HFFc6 (cell line): ENCODE data around the gene CIRBP. TPM values are rescaled to one million over a fixed set of nuclear protein-coding genes. Genes with fewer than 3 reads are reported as not detected.

Experiments used
- DNase-seq: peaks from one replicate; pipeline ENCODE4 v3.0.0-alpha.2; 2018
- H3K27ac Mint-ChIP-seq: 2 replicates; pipeline ENCODE4 v1.8.0; 2020; ENCODE audit warnings: mild to moderate bottlenecking, mixed read lengths
- H3K27me3 Mint-ChIP-seq: 2 replicates; pipeline ENCODE4 v1.8.0; 2021; ENCODE audit warnings: mild to moderate bottlenecking, moderate library complexity, mixed read lengths; ENCODE audit not compliant: insufficient read depth
- H3K36me3 Mint-ChIP-seq: 2 replicates; pipeline ENCODE4 v1.8.0; 2021; ENCODE audit warnings: low read depth, mixed read lengths
- H3K4me1 Mint-ChIP-seq: 2 replicates; pipeline ENCODE4 v1.8.0; 2020; ENCODE audit warnings: low read depth, mixed read lengths
- H3K4me3 Mint-ChIP-seq: 2 replicates; pipeline ENCODE4 v1.8.0; 2020; ENCODE audit warnings: mild to moderate bottlenecking, moderate library complexity, mixed read lengths
- H3K9me3 Mint-ChIP-seq: 2 replicates; pipeline ENCODE4 v1.8.0; 2020; ENCODE audit warnings: mild to moderate bottlenecking, mixed read lengths
- CTCF ChIP-seq: fragments of 200-600 bp; sonication (generic); IDR thresholded peaks from 2 replicates; pipeline ENCODE4 v1.5.0; 2021; ENCODE audit warnings: antibody characterized with exemption, mild to moderate bottlenecking
- total RNA-seq, 6 experiments: library from RNA; stranded (reverse); fragmentation: NEBNext Ultra II Directional; extraction: Animal tissue kit (Norgen Biotek cat#: 25700); gene quantifications; 2 replicates in 1 of 6; 3 replicates in 5 of 6; pipeline ENCODE4 v1.2.3, GENCODE V29; 2021

The CIRBP gene
- total RNA-seq, 6 experiments from 2014 or later: 160 to 243 (median 190) TPM

- DNase-seq: no peak
- no peaks in the 10 kb centered on the region for H3K4me1 Mint-ChIP-seq
- H3K36me3 Mint-ChIP-seq: no peaks in the 10 kb centered on the region
- H3K9me3 Mint-ChIP-seq: no peaks in the 10 kb centered on the region
- H3K27ac Mint-ChIP-seq: no peak overlapping the region
- peaks cover 7% of the 10 kb centered on the region for H3K27me3 Mint-ChIP-seq
- TF ChIP-seq CTCF: no peak
- no peak overlapping the region for H3K4me3 Mint-ChIP-seq
Measured at GRCh38 chr19:1295169-1296012, 26.3 kb downstream of the CIRBP start.

GRCh38 chr19:1296078-1296477 is 26.9 kb downstream of the CIRBP start:
- H3K4me1 Mint-ChIP-seq: no peaks in the 10 kb centered on the region
- peaks cover 7% of the 10 kb centered on the region for H3K27me3 Mint-ChIP-seq
- H3K36me3 Mint-ChIP-seq: no peaks in the 10 kb centered on the region
- H3K27ac Mint-ChIP-seq: no peak overlapping the region
- no peak for DNase-seq
- no peaks in the 10 kb centered on the region for H3K9me3 Mint-ChIP-seq
- TF ChIP-seq CTCF: no peak
- no peak overlapping the region for H3K4me3 Mint-ChIP-seq

GRCh38 chr19:1296575-1297271 is 27.6 kb downstream of the CIRBP start:
- no peak overlapping the region for H3K27ac Mint-ChIP-seq
- H3K4me1 Mint-ChIP-seq: no peaks in the 10 kb centered on the region
- H3K27me3 Mint-ChIP-seq: peaks cover 7% of the 10 kb centered on the region
- H3K36me3 Mint-ChIP-seq: no peaks in the 10 kb centered on the region
- TF ChIP-seq CTCF: no peak
- no peak for DNase-seq
- no peaks in the 10 kb centered on the region for H3K9me3 Mint-ChIP-seq
- no peak overlapping the region for H3K4me3 Mint-ChIP-seq

GRCh38 chr19:1298235-1298634 is 29.1 kb downstream of the CIRBP start:
- Mint-ChIP-seq H3K9me3 (no peaks in the 10 kb centered on the region), H3K27ac (no peak overlapping the region), H3K4me1 (no peaks in the 10 kb centered on the region), H3K27me3 (peaks cover 5% of the 10 kb centered on the region), H3K4me3 (no peak overlapping the region), H3K36me3 (no peaks in the 10 kb centered on the region)
- DNase-seq: no peak
- no peak for TF ChIP-seq CTCF

- no peak for DNase-seq
- Mint-ChIP-seq H3K36me3 (no peaks in the 10 kb centered on the region), H3K9me3 (no peaks in the 10 kb centered on the region), H3K4me3 (no peak overlapping the region), H3K4me1 (no peaks in the 10 kb centered on the region), H3K27me3 (peaks cover 5% of the 10 kb centered on the region; the same call in 1 of the 2 replicates), H3K27ac (no peak overlapping the region)
- no peak for TF ChIP-seq CTCF
Measured at GRCh38 chr19:1299801-1300200, 30.7 kb downstream of the CIRBP start.
